Measurements from ENCODE around the gene FAM53A.

FAM53A gene

DNA sequence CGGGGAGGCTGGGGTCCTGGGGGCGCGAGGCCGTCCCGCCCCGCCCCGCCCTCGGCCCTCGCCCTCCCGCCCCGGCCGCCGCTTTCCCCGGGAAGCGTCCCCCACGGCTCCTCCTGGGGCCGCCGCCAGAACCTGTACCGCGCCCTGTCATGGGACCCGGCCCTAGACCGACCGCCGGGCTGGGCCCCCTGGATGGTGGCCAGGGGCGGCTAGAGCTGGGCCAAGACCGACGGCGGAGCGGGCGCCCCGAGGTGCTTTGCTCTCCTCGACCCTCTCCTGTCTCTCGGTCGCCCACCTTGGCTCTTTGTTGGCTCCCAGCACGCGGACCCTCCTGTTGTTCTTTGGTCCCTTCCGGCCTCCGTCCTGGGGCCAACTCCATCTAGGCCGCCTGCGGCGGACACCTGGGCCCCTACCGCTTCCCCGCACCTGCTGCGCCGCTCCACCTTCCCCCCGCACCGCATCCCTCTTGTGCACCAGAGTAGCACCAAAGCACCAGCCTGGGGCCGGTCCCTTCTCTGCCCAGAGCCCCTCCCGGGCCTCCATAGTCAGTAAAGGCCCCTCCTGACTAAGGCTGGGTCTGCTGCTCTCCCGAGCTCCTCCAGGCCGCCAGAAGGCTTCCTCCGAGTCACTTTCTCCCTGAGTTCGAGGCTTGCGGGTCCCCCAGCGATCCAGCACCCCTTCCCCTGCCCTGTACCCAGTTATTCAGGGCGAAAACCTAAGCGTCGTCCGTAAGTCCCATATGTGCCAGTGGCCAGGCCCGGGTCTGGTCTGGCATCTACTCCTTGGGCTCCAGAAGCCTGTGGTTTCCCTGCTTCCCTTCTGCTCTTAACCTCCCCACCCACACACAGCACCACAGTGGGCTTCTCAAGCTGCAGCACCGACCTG lies 37.8 kb upstream of the FAM53A start:
- in situ Hi-C loops (cut with HindIII; ENCODE audit: low sequenced_read_pairs) = no loop called here
- DNase-seq (ENCODE audit: low read depth, low spot score) = no peak
- TF ChIP-seq CTCF (IDR thresholded peaks at IDR 0.05; ENCODE audit: low read depth, low read length) = no peak
- H3K4me3 ChIP-seq (ENCODE audit: low read depth, low read length) = peak overlapping the region; percentile 62

DNA sequence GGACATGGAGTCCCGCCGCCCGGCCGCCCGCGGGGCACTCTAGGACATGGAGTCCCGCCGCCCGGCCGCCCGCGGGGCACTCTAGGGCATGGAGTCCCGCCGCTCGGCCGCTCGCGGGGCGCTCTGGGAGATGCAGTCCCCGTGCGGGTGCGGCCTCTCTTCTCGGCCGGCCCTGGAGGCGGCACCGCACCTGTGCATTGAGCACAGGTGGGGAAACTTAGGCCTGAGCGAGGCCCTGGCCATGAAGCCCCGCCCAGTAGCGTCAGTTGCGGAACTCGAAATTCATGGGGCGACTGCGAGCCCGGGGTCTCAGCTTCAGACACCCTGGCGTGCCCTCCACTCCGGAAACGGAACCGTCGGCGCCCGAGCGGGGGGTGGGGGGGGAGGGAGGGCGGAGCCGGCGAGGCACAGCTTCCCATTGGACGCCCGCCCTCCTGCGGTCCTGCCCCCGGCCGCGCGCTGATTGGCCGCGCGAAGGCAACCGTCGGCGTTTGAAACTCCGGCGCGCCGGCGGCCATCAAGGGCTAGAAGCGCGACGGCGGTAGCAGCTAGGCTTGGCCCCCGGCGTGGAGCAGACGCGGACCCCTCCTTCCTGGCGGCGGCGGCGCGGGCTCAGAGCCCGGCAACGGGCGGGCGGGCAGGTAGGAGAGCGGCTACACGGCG lies 37.0 kb upstream of the FAM53A start, which contains the start of the genes TACC3 and TMEM129:
TSS of gene TACC3 (plus strand) at position 519 of the 663 bp plus-strand sequence. CDS start 1,901 bp downstream, outside the sequence.
TSS of gene TMEM129 (minus strand) at position 321 of the 663 bp plus-strand sequence. CDS start 486 bp downstream, outside the sequence.
- in situ Hi-C loops (cut with HindIII; ENCODE audit: low sequenced_read_pairs) = no loop called here
- TF ChIP-seq CTCF (IDR thresholded peaks at IDR 0.05; ENCODE audit: low read depth, low read length) = no peak
- DNase-seq (ENCODE audit: low read depth, low spot score) = peak; percentile 92
- peak within 1 kb of the TSS; percentile 62 for H3K4me3 ChIP-seq (ENCODE audit: low read depth, low read length)

- peak overlapping the region; percentile 58 for H3K4me3 ChIP-seq (ENCODE audit: low read depth, low read length)
- no peak for TF ChIP-seq CTCF (IDR thresholded peaks at IDR 0.05; ENCODE audit: low read depth, low read length)
- peak; percentile 30 for DNase-seq (ENCODE audit: low read depth, low spot score)
- in situ Hi-C loops (cut with HindIII; ENCODE audit: low sequenced_read_pairs) = no loop called here
Observed at GRCh38 chr4:1720163-1720983, 36.3 kb upstream of the FAM53A start.

DNA sequence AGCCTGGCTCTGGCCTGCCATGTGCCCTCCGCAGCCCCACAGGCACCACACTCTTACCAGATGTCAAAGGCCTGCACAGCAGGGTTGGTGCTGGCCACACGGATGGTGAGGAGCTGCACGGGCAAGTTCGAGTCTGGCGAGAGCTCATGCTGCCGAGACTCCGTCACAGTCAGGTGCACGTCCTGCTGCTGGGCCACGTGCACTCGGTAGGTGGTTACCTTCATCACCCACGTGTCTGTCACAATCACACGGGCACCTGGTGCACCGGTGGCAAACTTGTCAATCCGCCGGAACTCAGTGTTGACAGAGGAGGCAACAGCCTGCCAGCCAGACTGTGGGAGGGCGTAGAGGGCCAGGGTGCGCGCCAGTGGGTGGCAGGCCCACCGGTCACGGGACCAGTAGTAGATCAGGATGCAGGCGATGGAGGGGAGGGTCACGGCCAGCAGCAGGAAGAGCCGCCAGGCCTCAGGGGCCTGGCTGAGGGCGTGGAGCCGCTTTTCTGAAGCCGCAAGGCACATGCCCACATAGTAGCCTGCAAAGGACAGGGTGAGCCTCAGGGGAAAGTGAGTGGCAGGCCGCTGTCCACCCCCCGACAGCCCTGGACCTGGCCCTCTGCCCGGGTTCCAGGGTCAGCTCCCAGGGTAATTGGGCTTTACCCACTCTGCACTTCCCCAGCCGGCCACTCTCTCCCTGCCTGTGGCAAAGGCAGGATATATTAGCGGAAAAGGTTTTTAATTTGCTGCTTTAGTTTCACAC lies 34.2 kb upstream of the FAM53A start:
- no peak overlapping the region for H3K4me3 ChIP-seq (ENCODE audit: low read depth, low read length)
- in situ Hi-C loops (cut with HindIII; ENCODE audit: low sequenced_read_pairs) = no loop called here
- no peak for DNase-seq (ENCODE audit: low read depth, low spot score)
- TF ChIP-seq CTCF (IDR thresholded peaks at IDR 0.05; ENCODE audit: low read depth, low read length) = no peak

GRCh38 chr4:1717129-1718094 lies 33.3 kb upstream of the FAM53A start:
- no peak for DNase-seq (ENCODE audit: low read depth, low spot score)
- TF ChIP-seq CTCF (IDR thresholded peaks at IDR 0.05; ENCODE audit: low read depth, low read length) = no peak
- in situ Hi-C loops (cut with HindIII; ENCODE audit: low sequenced_read_pairs) = no loop called here
- H3K4me3 ChIP-seq (ENCODE audit: low read depth, low read length) = no peak overlapping the region
